22Rv1 (cell line): ENCODE measurements around the gene TCEANC.
"Not testable (repeated sequence)": the region's sequence is repeated elsewhere in the genome, so short reads cannot be mapped to it uniquely, and the experiment has no call there.

Source experiments
- ZFX ChIP-seq: fragments of 450-650 bp; IDR thresholded peaks from 2 replicates; pipeline ENCODE4 v1.6.1; 2017; ENCODE audit warnings: antibody characterized with exemption, borderline replicate concordance
- TF ChIP-seq, protein P1 (sequence below): fragments of 450-650 bp; IDR thresholded peaks from 2 replicates; pipeline ENCODE4 v1.5.1; 2017; ENCODE audit warnings: mild to moderate bottlenecking

DNA sequence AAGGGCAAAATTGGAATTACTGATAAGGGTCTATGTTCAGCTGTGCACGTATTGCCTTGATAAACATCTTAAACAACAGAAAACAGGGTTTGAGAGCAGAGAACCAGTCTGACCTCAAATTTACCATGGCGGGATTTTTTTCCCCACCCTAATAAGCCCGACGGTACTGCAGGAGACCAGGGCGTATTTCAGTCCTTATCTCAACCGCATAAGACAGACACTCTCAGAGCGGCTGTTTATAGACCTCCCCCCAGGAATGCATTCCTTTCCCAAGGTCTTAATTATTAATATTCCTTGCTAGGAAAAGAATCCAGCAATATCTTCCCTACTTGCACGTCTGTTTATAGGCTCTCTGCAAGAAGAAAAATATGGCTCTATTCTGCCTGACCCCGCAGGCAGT is 15.7 kb upstream of the TCEANC start:
- TF ChIP-seq, protein P1, sequence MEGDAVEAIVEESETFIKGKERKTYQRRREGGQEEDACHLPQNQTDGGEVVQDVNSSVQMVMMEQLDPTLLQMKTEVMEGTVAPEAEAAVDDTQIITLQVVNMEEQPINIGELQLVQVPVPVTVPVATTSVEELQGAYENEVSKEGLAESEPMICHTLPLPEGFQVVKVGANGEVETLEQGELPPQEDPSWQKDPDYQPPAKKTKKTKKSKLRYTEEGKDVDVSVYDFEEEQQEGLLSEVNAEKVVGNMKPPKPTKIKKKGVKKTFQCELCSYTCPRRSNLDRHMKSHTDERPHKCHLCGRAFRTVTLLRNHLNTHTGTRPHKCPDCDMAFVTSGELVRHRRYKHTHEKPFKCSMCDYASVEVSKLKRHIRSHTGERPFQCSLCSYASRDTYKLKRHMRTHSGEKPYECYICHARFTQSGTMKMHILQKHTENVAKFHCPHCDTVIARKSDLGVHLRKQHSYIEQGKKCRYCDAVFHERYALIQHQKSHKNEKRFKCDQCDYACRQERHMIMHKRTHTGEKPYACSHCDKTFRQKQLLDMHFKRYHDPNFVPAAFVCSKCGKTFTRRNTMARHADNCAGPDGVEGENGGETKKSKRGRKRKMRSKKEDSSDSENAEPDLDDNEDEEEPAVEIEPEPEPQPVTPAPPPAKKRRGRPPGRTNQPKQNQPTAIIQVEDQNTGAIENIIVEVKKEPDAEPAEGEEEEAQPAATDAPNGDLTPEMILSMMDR, result not testable (repeated sequence)
- not testable (repeated sequence) for TF ChIP-seq ZFX
